DOHH2 (cell line): ENCODE measurements around the gene SLMAP.

Experiments
- CTCF ChIP-seq: fragments of 200-600 bp; sonication (generic); IDR thresholded peaks from one replicate; pipeline ENCODE4 v1.5.1; 2014; ENCODE audit warnings: antibody characterized with exemption, mild to moderate bottlenecking, low read depth, low read length; ENCODE audit not compliant: poor library complexity, severe bottlenecking
- EZH2phosphoT487 ChIP-seq: fragments of 200-600 bp; sonication (generic); IDR thresholded peaks from 2 replicates; pipeline ENCODE4 v1.6.1; 2017; ENCODE audit warnings: borderline replicate concordance, mild to moderate bottlenecking, antibody characterized with exemption, low read length, moderate library complexity, mixed read lengths

- TF ChIP-seq CTCF (no peak), EZH2phosphoT487 (no peak)
Measured at GRCh38 chr3:57794951-57795350, 38.8 kb downstream of the SLMAP start.
